Kidney epithelial cell (primary cell): ENCODE data around the gene ACTG2. TPM values are rescaled to one million over a fixed set of nuclear protein-coding genes. Genes with fewer than 3 reads are reported as not detected.
A peak's percentile ranks its signal among the peaks of the same experiment; 100 is the strongest.

Experiments
- DNase-seq: peaks from one replicate; pipeline ENCODE4 v3.0.0-alpha.2; 2010; ENCODE audit warnings: low read depth
- H3K27me3 ChIP-seq: 2 replicates; pipeline ENCODE4 v1.6.0; 2011; ENCODE audit warnings: low read length; ENCODE audit not compliant: control insufficient read depth, insufficient read depth
- H3K36me3 ChIP-seq: 2 replicates; pipeline ENCODE4 v1.5.1; 2011; ENCODE audit warnings: low read length; ENCODE audit not compliant: control insufficient read depth, insufficient read depth
- H3K4me3 ChIP-seq: 2 replicates; pipeline ENCODE4 v1.5.1; 2011; ENCODE audit warnings: low read depth, mild to moderate bottlenecking, control low read depth, low read length
- CTCF ChIP-seq: IDR thresholded peaks from 2 replicates; pipeline ENCODE4 v1.5.1; 2011; ENCODE audit warnings: mild to moderate bottlenecking, moderate library complexity, low read length, control low read depth, inconsistent platforms; ENCODE audit not compliant: insufficient read depth, poor library complexity, severe bottlenecking
- total RNA-seq: library from RNA; depleted of rRNA; stranded (reverse); fragments of >200 nt; gene quantifications from 2 replicates; pipeline ENCODE4 v1.2.3, GENCODE V29; 2015

Gene ACTG2
- total RNA-seq, 1 donor from 2014 or later = 2.1 TPM

GRCh38 chr2:73919596-73920228, 26.9 kb downstream of the ACTG2 start:
- Histone ChIP-seq H3K36me3 (no peaks in the 10 kb centered on the region), H3K27me3 (peaks cover 2% of the 10 kb centered on the region), H3K4me3 (no peak overlapping the region)
- no peak for DNase-seq
- no peak for TF ChIP-seq CTCF

- H3K27me3 ChIP-seq = peaks cover 2% of the 10 kb centered on the region
- TF ChIP-seq CTCF = peak; percentile 37
- no peak overlapping the region for H3K4me3 ChIP-seq
- no peaks in the 10 kb centered on the region for H3K36me3 ChIP-seq
- DNase-seq = no peak
These were observed 28.1 kb downstream of the ACTG2 start for GRCh38 chr2:73920577-73921545.

- peaks cover 2% of the 10 kb centered on the region for H3K27me3 ChIP-seq
- H3K4me3 ChIP-seq = no peak overlapping the region
- TF ChIP-seq CTCF = no peak
- H3K36me3 ChIP-seq = no peaks in the 10 kb centered on the region
- no peak for DNase-seq
These were observed 28.8 kb downstream of the ACTG2 start for GRCh38 chr2:73921581-73921980.

- DNase-seq = no peak
- no peaks in the 10 kb centered on the region for H3K36me3 ChIP-seq
These were observed 29.9 kb downstream of the ACTG2 start for GRCh38 chr2:73922681-73923080.

GRCh38 chr2:73925033-73925704, 32.4 kb downstream of the ACTG2 start:
- no peak overlapping the region for H3K4me3 ChIP-seq
- H3K27me3 ChIP-seq = peaks cover 2% of the 10 kb centered on the region
- no peak for TF ChIP-seq CTCF
- no peak for DNase-seq
- H3K36me3 ChIP-seq = no peaks in the 10 kb centered on the region

More at GRCh38 chr2:73922681-73923080, 29.9 kb downstream of the ACTG2 start:
- TF ChIP-seq CTCF = no peak
- Histone ChIP-seq H3K4me3 (no peak overlapping the region), H3K27me3 (peaks cover 2% of the 10 kb centered on the region)
